Right renal pelvis (tissue), 4 donors: Measurements from ENCODE around the gene SYCP2L. TPM values are rescaled to one million over a fixed set of nuclear protein-coding genes. Genes with fewer than 3 reads are reported as not detected.
A peak's percentile ranks its signal among the peaks of the same experiment; 100 is the strongest.
"Not testable (repeated sequence)": the region's sequence is repeated elsewhere in the genome, so short reads cannot be mapped to it uniquely, and the experiment has no call there.

Experiments used
- DNase-seq, 4 donors: peaks; one replicate each; pipeline ENCODE4 v3.0.0-alpha.2; 2013; ENCODE audit warnings: low read depth in 4 of 4, low spot score in 3 of 4, missing footprints in 1 of 4
- polyA plus RNA-seq, 4 donors: library from polyadenylated mRNA; unstranded; fragments of 120-200 nt; gene quantifications; one replicate each; pipeline ENCODE4 v1.2.1, GENCODE V29; 2013; ENCODE audit not compliant: insufficient read length in 4 of 4

SYCP2L gene
- polyA plus RNA-seq, 4 donors = 3.2 to 6.5 (median 4.2) TPM

DNA sequence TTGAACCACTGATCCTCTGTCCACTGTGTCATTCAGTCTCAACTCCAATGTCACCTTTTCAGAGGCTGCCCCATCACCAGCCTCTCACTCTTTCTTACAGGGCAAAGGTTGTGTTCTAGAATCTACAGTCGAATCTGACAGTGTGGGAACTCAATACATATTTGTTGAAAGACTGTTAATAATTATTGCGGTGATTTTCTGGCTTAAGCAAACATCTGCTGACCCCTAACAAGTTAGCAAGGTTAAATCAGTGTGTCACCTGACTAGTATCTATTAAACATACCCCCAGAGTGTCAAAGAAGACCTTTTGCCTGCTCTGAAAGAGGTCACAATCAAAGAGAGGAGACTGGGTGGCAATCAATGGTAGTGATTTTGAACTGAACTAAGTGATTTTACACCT is 115.3 kb downstream of the SYCP2L start:
- no peak for DNase-seq

DNA sequence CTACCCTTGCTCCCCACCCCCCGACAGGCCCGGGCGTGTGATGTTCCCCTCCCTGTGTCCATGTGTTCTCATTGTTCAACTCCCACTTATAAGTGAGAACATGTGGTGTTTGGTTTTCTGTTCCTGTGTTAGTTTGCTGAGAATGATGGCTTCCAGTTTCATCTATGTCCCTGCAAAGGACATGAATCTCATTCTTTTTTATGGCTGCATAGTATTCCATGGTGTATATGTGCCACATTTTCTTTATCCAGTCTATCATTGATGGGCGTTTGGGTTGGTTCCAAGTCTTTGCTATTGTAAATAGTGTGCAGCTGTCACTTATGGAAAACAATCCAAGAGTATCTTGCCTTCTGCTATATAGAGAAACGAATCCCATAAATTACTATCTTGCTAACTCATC is 116.4 kb downstream of the SYCP2L start:
- DNase-seq = not testable (repeated sequence)

DNA sequence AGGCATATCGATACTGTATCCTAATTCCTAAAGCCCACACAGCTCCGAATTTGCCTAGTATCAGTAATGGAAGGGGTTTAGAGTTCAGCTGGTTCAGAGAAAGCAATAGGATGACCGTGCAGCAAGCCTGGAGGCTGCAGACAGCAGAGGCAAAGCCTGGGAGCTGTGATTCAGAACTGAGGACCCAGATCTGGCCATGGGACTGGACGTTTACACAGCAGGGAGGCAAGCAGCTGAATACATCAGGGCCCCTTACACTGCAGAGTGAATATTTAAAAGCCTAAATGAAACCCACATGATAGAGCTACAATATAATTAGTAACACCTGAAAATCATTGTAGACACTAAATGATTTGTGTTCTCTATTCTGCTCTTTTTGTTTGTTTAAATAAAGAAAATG is 119.2 kb downstream of the SYCP2L start:
- DNase-seq = no peak

DNA sequence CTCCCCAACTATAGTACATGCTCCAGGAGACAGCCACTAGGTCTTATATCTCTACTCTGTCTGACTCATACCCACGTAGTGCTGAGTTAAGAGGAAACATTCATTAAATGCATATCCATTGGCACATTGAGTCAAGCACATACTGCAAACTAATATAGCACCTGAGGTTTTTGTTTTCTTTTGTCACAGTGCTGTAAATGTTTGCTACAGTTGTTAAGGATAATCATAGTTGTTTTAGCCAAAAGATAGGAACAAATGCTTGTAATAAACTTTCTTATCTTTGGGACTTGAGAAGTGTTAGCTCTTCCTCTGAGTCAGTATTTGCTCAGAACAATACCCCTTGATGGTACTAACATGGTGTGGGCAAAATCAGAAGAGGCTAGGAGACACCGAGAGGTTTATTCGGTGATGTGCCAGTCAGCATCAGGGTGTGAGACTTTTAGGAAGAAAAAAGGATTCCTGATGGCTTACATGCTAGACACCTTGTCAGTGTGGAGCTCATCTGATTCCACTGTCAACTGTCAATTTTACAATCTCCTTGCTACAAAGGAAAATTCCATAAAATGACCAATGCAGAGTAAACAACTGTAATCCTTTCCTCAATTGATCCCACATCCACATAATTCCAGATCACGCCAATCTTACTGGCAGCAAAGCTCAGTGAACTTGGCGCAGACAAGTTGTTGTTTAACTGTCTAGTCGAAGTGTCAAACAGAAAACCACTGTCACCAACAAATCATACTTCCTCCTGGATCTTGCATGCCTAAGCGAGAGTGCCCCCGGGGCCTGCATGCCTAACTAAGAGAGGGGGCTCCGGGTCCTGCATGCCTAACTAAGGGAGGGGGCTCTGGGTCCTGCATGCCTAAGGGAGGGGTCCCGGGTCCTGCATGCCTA is 121.1 kb downstream of the SYCP2L start:
- DNase-seq = no peak

DNA sequence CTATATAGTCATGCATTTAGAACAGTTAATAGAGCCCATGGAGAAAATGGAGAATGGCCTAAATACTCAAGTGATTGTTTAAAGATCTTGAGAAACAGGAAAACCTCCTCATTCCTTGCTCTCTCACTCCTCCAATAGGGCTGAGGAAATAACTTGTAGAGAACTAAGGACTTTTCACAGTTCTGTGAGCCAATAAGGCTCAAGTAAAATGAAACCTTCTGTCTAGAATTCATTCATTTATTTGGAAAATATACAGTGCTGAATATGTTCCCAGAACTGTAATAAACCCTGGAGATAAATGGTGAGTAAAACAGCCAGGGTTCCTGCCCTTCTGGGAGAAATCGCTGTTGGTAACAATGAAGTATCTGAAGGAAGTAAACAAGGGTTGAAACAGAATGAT is 122.0 kb downstream of the SYCP2L start:
- DNase-seq = no peak

DNA sequence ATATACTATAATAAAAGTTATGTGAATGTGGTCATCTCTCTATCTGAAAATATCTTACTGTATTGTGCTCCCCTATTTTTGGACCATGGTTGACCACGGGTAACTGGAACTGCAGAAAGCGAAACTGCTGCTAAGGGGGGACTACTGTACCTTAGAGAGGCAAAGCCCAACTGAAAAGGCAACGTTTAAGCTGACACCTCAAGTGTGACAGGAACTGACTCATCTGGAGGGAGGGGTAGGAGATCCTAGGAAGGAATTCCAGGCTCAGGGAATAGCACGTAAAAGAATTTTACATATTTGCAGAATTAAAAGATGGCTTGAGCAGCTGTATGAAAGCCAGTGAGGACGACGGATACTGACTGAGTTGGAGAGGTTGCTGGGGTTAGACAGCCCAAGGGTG is 122.5 kb downstream of the SYCP2L start:
- DNase-seq = no peak

DNA sequence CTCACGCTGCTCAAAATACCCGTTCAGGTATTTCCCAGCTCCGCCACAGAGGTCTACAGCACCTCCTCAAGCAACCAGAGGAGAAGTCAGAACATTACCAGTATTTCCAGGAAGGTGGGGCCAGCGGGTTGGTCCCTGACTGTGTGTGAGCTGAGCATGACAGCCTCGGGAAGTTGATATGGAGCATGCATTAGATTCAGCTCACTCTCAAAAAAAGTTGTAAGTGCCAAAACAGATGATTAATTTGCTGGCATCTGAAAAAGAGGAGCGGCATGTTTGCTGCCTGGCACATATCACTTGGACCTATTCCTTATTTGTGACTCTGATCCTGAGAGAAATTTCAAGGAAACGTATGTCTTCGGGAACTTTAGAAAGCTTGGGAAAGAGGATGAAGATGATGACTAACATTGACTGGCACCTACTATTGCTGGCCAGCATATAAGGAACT is 125.0 kb downstream of the SYCP2L start:
- peak; percentile 7 to 38 (median 10) for DNase-seq

DNA sequence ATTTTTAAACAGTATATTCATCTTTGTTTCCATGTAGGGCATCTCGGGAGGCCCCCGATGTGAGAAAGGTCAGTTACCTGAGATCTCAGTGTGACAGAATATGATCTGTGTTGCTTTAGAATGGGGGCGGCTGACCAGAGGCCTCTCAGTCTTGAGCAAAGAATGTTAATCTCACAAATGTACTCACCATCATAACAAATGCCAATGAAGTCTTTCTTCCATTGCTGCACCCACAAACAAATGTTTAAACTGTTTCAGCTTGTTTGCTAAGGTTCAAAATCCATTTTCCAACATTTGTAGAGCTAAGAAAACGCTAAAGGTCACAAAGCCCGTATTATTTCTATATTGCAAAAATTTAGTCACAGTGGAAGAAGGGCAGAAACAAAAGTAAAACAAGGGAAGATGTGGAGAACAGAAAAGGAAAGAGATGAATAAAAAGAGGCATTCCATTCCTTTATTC is 125.5 kb downstream of the SYCP2L start:
- no peak for DNase-seq

DNA sequence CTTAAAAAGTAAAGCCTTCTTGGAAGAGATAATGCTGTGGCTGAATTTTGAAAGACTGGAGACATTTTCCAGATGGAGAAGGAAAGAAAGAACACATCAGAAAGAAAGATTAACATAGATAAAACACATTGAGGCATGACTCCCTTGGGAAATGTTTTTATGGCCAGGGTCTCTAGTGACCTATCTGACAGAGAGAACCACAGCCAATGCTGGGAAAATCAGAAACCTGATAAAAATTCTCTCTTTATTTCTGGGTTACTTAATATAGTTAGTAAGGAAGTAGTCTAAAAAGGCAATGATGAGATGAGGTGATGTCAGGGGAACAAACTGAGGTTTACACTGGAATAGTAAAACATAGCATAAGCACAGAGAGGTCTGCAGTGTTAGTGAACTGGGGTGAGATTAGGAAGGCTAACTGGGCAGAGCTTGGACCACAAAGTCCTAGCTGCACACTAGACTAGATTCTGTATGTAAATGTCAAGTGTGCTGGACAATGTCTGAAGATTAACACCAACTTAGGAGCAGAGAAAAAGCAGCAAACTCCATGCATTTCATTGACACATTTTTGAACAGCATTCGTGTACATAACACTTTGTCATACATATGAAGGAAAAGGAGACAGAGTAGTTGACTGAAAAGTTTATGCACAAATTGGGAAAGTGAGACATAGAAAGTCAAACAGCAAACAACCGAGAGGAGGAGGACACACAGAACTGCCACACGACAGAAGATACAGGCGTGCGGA is 126.3 kb downstream of the SYCP2L start:
- no peak for DNase-seq

DNA sequence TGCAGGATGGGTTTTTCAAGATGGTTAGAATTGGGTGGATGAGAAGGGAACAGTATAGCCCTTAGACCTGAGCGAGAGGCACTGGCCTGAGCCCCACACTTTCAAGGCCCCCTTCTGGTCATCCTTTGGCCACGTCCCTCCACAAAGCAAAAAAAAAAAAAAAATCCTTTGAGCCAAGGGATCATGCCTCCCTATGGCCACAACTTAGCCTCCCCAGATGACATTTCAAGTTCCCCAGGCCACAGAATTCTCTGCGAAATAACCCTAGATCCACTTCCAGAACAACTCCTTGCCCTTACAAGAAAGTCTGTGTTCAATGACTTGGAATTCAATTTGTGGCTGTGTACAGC is 126.8 kb downstream of the SYCP2L start:
- DNase-seq = no peak

DNA sequence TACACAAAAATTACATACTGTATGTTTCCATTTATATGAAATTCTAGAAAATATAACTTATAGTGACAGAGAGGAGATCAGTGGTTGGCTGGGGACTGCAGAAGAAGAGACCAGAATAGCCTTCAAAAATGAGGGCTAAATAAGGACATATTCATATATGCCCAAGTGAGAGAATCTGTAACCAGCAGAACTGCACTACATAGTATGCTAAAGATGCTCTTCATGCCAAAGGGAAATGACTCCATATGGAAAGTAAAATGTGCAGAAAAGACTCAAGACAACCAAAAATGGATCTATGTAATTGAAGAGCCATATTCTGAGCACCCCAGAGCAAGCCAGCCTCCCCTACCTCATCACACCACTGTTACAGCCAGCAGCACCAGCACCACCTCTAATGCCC is 128.2 kb downstream of the SYCP2L start:
- DNase-seq = no peak

DNA sequence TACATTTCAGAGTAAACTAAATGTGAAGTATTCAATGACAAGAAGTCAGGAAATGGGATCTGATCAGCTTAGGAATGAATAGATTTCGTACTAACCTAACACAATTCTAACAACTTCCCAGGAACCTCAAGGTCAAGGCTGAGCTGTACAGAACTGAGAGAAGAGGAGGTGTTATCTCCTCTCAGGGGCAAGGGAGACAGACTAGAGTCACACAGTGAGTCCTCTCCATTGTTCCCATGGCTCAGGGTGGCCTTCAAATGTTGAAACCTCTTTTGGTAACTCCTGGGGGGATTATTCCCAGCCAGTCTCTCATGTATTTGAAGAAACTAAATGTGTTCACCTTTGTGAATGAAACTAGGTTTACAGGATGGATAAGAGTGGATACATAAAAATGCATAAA is 129.6 kb downstream of the SYCP2L start:
- DNase-seq = no peak

DNA sequence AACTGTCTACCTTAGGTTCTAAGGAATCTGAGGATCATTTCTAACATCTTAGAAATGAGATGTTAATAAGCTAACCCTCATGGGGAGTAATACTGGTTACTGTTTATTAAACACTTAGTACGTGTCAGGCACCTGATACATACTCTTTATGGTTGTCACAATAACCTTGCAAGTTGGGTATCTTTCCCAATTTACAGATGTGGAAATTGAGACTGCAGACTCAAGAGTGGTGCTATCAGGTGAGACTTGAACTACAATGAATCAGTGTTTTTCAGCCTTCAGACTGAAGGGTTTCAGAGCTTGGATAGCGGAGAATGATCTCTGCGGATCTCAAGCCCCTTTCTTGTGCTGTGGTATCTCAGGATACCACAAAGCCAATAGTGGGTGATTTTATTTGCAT is 130.2 kb downstream of the SYCP2L start:
- DNase-seq = no peak

DNA sequence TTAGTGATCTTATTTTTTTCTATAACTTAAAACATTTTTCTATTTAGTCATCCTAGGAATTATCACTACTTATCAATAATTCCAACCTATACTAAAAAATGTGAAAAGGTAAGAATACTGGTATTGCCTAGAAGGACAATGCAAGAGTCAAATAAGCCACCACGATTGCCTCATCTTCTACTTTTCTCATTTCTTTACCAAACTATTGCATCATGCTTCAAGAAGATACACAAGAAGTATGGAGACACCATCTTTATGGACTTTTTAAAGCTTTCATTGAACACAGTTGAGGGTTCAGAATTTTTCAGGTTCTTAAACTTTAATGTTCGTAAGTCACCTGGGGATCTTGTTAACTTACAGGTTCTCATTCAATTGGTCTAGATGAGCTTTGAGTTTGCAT is 131.4 kb downstream of the SYCP2L start:
- no peak for DNase-seq

DNA sequence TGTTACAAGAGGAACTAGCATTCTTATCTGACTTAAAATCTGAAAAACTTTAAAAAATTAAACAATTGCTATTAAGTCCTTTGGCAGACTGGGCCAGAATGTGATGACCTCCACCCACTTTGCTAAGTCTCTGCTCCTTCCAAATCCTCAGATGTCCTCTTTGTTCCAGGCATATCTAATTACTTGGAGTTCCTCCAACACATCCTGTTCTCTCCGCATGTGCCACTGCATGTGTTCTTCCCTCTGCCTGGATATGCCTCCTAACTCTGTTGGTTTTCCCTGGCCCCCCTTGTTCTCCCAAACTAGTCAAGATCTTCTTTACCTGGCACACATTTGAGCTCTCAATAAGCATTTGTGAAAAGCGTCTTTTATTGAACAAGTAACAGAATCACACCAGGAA is 134.2 kb downstream of the SYCP2L start:
- no peak for DNase-seq

DNA sequence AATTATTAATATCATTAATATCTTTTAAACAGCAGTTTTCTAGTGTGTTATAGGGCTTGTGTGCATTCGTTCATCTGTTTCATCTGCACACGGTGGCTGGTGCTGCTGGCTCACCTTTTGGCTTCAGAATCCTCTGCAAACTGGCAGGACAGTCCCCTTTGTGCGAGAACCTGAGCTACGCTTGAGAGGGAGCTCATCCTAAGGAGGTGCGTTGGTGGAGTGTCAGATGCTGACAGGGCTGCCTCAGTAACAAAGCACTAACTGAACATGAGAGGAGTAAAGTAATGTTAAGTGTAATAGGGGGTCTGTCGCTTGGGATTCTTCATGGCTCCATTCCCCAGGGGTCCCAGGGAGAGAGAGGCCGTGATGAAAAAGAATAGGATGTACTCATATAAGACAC is 134.9 kb downstream of the SYCP2L start:
- no peak for DNase-seq

DNA sequence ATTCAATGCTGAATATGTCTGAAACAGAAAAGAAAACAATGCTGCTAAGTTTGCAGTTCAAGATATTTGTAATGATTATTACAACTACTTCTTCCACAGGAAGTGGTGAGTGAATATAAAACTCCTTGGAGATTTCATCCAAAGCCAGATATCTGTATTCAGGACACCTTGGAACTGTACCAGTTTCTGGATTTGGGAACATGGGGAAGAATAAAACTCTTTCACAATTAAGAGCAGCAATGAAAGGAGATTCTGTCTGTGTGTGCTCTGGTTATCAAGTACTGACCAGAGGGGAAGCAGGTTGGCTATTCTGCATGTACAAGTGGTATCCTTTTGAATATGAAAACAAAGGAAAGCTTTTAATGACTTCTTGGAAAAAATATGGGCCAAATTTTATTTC is 136.2 kb downstream of the SYCP2L start:
- no peak for DNase-seq

Other genes with a start within 250 kb of the SYCP2L start
- 1 to 10 TPM; 2.5 to 5.9 (median 4.4) TPM for gene C6orf52, start 192.4 kb upstream of the SYCP2L start, polyA plus RNA-seq
- 10 to 100 TPM; 19.7 to 24.3 (median 22.9) TPM for gene PAK1IP1, start 192.1 kb upstream of the SYCP2L start, polyA plus RNA-seq
- 100 to 1,000 TPM; 167 to 184 (median 176) TPM for gene TMEM14C, start 164.0 kb upstream of the SYCP2L start, polyA plus RNA-seq
- gene TMEM14B, start 139.2 kb upstream of the SYCP2L start, polyA plus RNA-seq = 100 to 1,000 TPM in 3 of 4 donors, 10 to 100 TPM in 1; 99.9 to 111 (median 104) TPM
- gene MAK, start 48.5 kb upstream of the SYCP2L start, polyA plus RNA-seq = 1 to 10 TPM; 1.6 to 1.9 (median 1.6) TPM
- under 1 TPM in 2 of 4 donors, not detected in 2; 0.06 to 0.13 TPM for gene GCM2, start 5.0 kb upstream of the SYCP2L start, polyA plus RNA-seq
- 10 to 100 TPM in 1 of 4 donors, 1 to 10 TPM in 3; 8.2 to 10.1 (median 9.3) TPM for gene ELOVL2, start 157.3 kb downstream of the SYCP2L start, polyA plus RNA-seq
- 10 to 100 TPM; 17.0 to 20.8 (median 20.2) TPM for gene SMIM13, start 206.8 kb downstream of the SYCP2L start, polyA plus RNA-seq
- under 1 TPM; 0.13 to 0.25 (median 0.18) TPM for gene ERVFRD-1, start 224.7 kb downstream of the SYCP2L start, polyA plus RNA-seq